Panc1 (cell line): ENCODE data around the gene GIT1. TPM values are rescaled to one million over a fixed set of nuclear protein-coding genes. Genes with fewer than 3 reads are reported as not detected.

Experiments
- ATAC-seq: fragments of 200-7000 bp; cut with Tn5 transposase; 2 replicates; pipeline ENCODE4 v1.9.1; 2020; ENCODE audit warnings: mild to moderate bottlenecking, moderate library complexity
- BruUV-seq: library from RNA; stranded (reverse); fragments of 400-500 nt; replicated peaks from 2 replicates; lab custom pipeline; 2021; lab: Mats Ljungman, UMichigan
- CTCF ChIA-PET: fragments of 300-600 bp; sonication (Branson Sonifier 250); formaldehyde crosslinking; loops from one replicate; lab custom pipeline; 2022; ENCODE audit warnings: antibody characterized with exemption; lab: Charles Lee
- POLR2A ChIA-PET: fragments of 300-600 bp; sonication (Branson Sonifier 250); formaldehyde crosslinking; loops from one replicate; lab custom pipeline; 2022; ENCODE audit warnings: antibody characterized with exemption; lab: Charles Lee
- DNase-seq: peaks from one replicate; pipeline ENCODE4 v3.0.0-alpha.2; 2010; ENCODE audit warnings: low read depth, low spot score
- H3K27ac ChIP-seq: 2 replicates; pipeline ENCODE4 v1.5.1; 2011; ENCODE audit warnings: mild to moderate bottlenecking, low read length, inconsistent platforms
- H3K27me3 ChIP-seq: fragments of 200-500 bp; sonication (Bioruptor generic); 2 replicates; pipeline ENCODE4 v1.6.0; 2014; ENCODE audit warnings: low read length, inconsistent platforms; ENCODE audit not compliant: control insufficient read depth, insufficient read depth
- H3K36me3 ChIP-seq: fragments of 200-500 bp; sonication (Bioruptor generic); 2 replicates; pipeline ENCODE4 v1.5.1; 2014; ENCODE audit warnings: inconsistent platforms, mild to moderate bottlenecking, low read length, moderate library complexity; ENCODE audit not compliant: control insufficient read depth, insufficient read depth
- H3K4me1 ChIP-seq: 2 replicates; pipeline ENCODE4 v1.5.1; 2011; ENCODE audit warnings: inconsistent platforms, mild to moderate bottlenecking, low read length, moderate library complexity; ENCODE audit not compliant: control insufficient read depth, insufficient read depth
- H3K4me3 ChIP-seq, 2 experiments: 2 replicates each; pipeline ENCODE4 v1.5.1; 2011 to 2012; ENCODE audit warnings: low read depth in 2 of 2, low read length in 2 of 2, mild to moderate bottlenecking in 2 of 2, inconsistent platforms in 1 of 2, moderate library complexity in 1 of 2
- H3K9me3 ChIP-seq: fragments of 200-500 bp; sonication (Bioruptor generic); 2 replicates; pipeline ENCODE4 v1.5.1; 2014; ENCODE audit warnings: low read depth, mild to moderate bottlenecking, inconsistent platforms, low read length, moderate library complexity; ENCODE audit not compliant: control insufficient read depth, insufficient read depth
- POLR2AphosphoS5 ChIP-seq: IDR thresholded peaks from 2 replicates; pipeline ENCODE4 v1.6.1; 2012; ENCODE audit warnings: mild to moderate bottlenecking, low read depth, low read length, moderate library complexity
- SIN3A ChIP-seq: IDR thresholded peaks from 2 replicates; pipeline ENCODE4 v1.6.1; 2012; ENCODE audit warnings: low read depth, mild to moderate bottlenecking, low read length, moderate library complexity, borderline replicate concordance; ENCODE audit not compliant: insufficient read depth
- TCF7L2 ChIP-seq: IDR thresholded peaks from 2 replicates; pipeline ENCODE4 v1.6.1; 2011; ENCODE audit warnings: mild to moderate bottlenecking, low read depth, low read length, inconsistent platforms
- in situ Hi-C: cut with HindIII; loops from 2 replicates; pipeline ENCODE4 v1.10.0; 2016; ENCODE audit warnings: low sequenced_read_pairs, low pct_unique_long_range_greater_than_20kb
- intact Hi-C: fragments of 100-400 bp; cut with micrococcal nuclease; formaldehyde crosslinking; loops from one replicate; pipeline ENCODE4 v1.10.0; 2022; ENCODE audit not compliant: unreplicated experiment
- total RNA-seq: library from RNA; stranded (reverse); gene quantifications from one replicate; pipeline ENCODE4 v1.2.1, GENCODE V29; 2021; ENCODE audit not compliant: unreplicated experiment
- TF ChIP-seq, protein P1 (sequence below), 2 experiments: IDR thresholded peaks; 2 replicates each; pipeline ENCODE4 v1.6.1; 2011 to 2012; ENCODE audit warnings: low read depth in 2 of 2, control low read depth in 1 of 2, low read length in 1 of 2, mild to moderate bottlenecking in 1 of 2, moderate library complexity in 1 of 2; ENCODE audit not compliant: insufficient read depth in 1 of 2
- TF ChIP-seq, protein P2 (sequence below): fragments of 450-650 bp; IDR thresholded peaks from 2 replicates; pipeline ENCODE4 v1.5.1; 2017; ENCODE audit warnings: mild to moderate bottlenecking

Gene GIT1
- total RNA-seq, 1 experiment from 2014 or later = 94.6 TPM

DNA sequence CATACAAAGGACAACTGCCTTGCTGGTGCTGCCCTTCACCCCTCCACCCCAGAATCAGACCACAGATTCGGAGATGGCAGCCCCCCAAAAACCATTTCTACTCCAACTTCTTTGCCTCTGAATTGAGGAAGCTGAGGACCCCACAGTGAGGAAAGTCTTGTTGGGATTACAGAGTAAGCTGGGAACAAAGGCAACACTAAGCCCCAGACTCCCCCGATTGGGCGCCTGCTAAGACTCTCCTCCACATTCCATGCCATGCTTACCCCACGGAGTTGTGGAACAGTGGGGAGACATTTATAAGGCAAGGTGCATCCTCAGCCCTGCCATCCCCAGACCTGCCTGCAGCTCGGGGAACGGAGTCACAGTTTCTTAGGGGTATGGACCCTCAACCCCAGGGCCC is 1.9 kb downstream of the GIT1 start:
- POLR2A ChIA-PET = no interaction called here
- TF ChIP-seq, protein P1, sequence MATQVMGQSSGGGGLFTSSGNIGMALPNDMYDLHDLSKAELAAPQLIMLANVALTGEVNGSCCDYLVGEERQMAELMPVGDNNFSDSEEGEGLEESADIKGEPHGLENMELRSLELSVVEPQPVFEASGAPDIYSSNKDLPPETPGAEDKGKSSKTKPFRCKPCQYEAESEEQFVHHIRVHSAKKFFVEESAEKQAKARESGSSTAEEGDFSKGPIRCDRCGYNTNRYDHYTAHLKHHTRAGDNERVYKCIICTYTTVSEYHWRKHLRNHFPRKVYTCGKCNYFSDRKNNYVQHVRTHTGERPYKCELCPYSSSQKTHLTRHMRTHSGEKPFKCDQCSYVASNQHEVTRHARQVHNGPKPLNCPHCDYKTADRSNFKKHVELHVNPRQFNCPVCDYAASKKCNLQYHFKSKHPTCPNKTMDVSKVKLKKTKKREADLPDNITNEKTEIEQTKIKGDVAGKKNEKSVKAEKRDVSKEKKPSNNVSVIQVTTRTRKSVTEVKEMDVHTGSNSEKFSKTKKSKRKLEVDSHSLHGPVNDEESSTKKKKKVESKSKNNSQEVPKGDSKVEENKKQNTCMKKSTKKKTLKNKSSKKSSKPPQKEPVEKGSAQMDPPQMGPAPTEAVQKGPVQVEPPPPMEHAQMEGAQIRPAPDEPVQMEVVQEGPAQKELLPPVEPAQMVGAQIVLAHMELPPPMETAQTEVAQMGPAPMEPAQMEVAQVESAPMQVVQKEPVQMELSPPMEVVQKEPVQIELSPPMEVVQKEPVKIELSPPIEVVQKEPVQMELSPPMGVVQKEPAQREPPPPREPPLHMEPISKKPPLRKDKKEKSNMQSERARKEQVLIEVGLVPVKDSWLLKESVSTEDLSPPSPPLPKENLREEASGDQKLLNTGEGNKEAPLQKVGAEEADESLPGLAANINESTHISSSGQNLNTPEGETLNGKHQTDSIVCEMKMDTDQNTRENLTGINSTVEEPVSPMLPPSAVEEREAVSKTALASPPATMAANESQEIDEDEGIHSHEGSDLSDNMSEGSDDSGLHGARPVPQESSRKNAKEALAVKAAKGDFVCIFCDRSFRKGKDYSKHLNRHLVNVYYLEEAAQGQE (IDR thresholded peaks at IDR 0.05; ENCODE audit: insufficient read depth in 1 of 2, low read depth in 2 of 2, low read length in 1 of 2) = no peak
- no peak for TF ChIP-seq POLR2AphosphoS5
- no peak for TF ChIP-seq SIN3A
- TF ChIP-seq, protein P2, sequence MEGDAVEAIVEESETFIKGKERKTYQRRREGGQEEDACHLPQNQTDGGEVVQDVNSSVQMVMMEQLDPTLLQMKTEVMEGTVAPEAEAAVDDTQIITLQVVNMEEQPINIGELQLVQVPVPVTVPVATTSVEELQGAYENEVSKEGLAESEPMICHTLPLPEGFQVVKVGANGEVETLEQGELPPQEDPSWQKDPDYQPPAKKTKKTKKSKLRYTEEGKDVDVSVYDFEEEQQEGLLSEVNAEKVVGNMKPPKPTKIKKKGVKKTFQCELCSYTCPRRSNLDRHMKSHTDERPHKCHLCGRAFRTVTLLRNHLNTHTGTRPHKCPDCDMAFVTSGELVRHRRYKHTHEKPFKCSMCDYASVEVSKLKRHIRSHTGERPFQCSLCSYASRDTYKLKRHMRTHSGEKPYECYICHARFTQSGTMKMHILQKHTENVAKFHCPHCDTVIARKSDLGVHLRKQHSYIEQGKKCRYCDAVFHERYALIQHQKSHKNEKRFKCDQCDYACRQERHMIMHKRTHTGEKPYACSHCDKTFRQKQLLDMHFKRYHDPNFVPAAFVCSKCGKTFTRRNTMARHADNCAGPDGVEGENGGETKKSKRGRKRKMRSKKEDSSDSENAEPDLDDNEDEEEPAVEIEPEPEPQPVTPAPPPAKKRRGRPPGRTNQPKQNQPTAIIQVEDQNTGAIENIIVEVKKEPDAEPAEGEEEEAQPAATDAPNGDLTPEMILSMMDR = no peak
- TF ChIP-seq TCF7L2 = no peak

DNA sequence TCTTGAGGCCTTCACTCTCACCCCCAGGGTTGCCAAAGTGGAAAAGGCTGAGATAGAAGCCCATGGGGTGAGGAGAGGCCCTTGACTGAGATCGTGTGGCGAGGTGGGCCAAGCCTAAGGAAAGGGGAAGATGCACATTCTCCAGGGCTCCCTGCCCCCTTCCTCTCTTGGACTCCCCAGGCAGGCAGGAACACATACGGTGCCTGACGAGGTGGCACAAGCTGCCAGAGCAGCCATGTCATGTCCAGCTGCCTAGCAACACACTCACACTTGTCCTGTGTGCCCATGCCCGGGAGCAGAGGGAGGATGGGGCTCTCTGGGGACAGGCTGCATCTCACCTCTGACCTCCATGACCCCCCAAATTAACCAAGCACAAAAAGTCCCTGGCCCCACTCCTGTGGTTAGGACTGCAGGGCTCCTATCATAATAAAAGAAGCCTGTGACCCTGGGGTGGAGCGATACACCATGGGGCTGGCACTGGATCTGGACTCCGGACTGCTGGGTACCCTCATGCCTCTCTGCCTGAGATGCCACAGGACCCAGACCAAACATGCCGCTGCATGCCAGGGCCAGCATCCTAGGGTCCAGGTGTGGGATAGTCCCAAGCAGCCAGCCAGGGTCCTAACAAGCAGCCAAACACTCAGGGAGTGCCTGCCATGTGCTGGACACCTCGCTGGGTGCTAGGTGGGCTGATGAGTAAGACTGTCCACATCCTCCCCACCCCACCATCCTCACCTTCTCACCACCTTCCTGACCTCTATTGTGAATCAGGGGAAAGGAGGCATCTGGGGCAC is 2.6 kb downstream of the GIT1 start:
- no TSS peak for BruUV-seq
- peaks cover 41% of the 10 kb centered on the region for H3K4me1 ChIP-seq
- ChIA-PET CTCF (interaction anchor here (0.6 to 1.7 kb wide), 2 partner anchors 30 to 193 kb away, joined by 5 to 7 read pairs; no protein-coding TSS in a partner anchor), POLR2A (no interaction called here)
- no peaks in the 10 kb centered on the region for H3K9me3 ChIP-seq
- H3K27ac ChIP-seq = peak overlapping the region; percentile 39
- no peaks in the 10 kb centered on the region for H3K27me3 ChIP-seq
- peaks cover 5% of the 10 kb centered on the region; the same call in 1 of the 2 replicates for H3K36me3 ChIP-seq
- DNase-seq (no peak), ATAC-seq (no peak)
- TF ChIP-seq, protein P2 = no peak
- no peak for TF ChIP-seq TCF7L2
- TF ChIP-seq SIN3A = no peak
- TF ChIP-seq, protein P1 (IDR thresholded peaks at IDR 0.05; ENCODE audit: insufficient read depth in 1 of 2, low read depth in 2 of 2, low read length in 1 of 2) = no peak
- TF ChIP-seq POLR2AphosphoS5 = no peak
- H3K4me3 ChIP-seq = no peak overlapping the region
- in situ Hi-C loops (no loop called here), intact Hi-C loops (no loop called here)

More for the DNA sequence above, 1.9 kb downstream of the GIT1 start:
- Histone ChIP-seq H3K27ac (no peak overlapping the region; the same call in 1 of the 2 replicates), H3K36me3 (peaks cover 5% of the 10 kb centered on the region; the same call in 1 of the 2 replicates), H3K4me1 (peaks cover 48% of the 10 kb centered on the region), H3K9me3 (no peaks in the 10 kb centered on the region), H3K4me3 (peak overlapping the region; percentile 77 to 92), H3K27me3 (no peaks in the 10 kb centered on the region)
- in situ Hi-C loops (no loop called here), intact Hi-C loops (no loop called here)
- no TSS peak for BruUV-seq
- ATAC-seq = no peak
- CTCF ChIA-PET = interaction anchor here (0.6 kb wide), 3 partner anchors 192 to 649 kb away, joined by 3 to 7 read pairs (median 6); no protein-coding TSS in a partner anchor
- DNase-seq = no peak
